ENCODE measurements around the gene GOLGA8H.
"Not testable (repeated sequence)": the region's sequence is repeated elsewhere in the genome, so short reads cannot be mapped to it uniquely, and the experiment has no call there.

GOLGA8H gene, protein sequence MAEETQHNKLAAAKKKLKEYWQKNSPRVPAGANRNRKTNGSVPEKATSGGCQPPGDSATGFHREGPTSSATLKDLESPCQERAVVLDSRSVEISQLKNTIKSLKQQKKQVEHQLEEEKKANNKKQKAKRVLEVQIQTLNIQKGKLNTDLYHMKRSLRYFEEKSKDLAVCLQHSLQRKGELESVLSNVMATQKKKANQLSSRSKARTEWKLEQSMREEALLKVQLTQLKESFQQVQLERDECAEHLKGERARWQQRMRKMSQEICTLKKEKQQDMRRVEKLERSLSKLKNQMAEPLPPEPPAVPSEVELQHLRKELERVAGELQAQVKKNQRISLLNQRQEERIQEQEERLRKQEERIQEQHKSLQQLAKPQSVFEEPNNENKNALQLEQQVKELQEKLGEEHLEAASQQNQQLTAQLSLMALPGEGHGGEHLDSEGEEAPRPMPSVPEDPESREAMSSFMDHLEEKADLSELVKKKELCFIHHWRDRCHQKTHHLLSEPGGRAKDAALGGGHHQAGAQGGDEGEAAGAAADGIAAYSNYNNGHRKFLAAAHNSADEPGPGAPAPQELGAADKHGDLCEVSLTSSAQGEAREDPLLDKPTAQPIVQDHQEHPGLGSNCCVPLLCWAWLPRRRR

DNA sequence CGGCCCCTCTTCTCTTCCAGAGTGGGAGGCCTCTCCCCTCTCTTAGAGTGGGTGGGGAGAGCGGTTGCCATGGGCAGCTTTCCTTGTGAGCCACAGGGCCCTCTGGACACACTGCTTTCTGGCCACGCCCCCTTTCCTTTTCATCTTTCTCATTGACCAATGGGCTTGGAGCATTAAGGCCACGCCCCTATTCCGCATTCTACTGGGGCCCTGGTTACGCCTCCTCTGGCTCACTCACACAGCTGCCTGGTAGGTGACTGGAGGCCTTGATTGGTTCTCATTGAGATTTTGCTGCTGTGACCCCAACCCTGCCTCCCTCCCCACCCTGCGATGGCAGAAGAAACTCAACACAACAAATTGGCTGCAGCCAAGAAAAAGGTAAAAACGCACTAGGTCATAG is at the start of gene GOLGA8H:
Gene GOLGA8H (plus strand): TSS at position 233 of the 400 bp plus-strand sequence. CDS start 98 bp downstream, at position 331.
- not testable (repeated sequence) for DNase-seq (ENCODE audit: low read depth, low spot score)

DNA sequence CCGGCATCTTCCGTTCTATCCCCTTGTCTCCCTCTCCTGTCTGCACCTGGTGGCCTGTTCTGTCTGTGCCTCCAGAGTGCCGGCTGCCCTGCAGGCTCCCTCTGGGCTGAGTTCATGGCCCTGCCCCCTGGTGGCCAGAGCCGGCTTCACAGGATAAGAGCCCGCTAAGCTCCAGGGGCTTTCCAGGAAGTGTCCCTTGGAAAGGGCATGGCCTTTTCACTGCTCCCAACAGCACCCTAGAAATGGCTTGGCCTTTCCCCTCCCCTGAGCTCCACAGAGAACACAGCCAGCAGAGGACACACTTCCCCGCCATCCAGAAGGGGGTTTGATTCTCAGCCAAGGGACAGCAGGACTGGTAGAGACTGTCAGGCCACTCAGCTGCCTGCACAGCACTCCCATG is 36.9 kb upstream of the GOLGA8H start:
- not testable (repeated sequence) for DNase-seq (ENCODE audit: low read depth, low spot score)

DNA sequence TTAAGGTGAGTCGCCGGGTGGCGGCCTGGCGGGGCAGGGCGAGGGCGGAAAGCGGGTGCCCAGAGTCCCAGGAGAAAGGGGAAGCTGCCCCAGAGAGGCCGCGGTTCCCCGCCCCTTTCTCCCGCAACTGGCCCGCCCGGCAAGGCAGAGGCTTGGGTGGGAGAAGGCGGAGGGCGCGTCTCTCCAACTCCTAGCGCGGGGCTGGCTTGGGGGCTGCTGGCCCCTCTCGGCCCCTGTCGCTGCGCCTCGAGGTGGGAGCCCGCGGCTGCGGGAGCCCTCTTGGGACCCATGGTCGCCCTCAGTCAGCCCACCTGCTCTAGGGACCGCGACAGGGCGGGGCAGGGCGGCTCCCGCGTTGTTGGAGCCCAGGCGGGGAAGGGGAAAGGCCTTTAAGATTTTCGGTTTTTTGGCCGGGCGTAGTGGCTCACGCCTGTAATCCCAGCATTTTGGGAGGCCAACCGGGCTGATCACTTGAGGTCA is 30.8 kb upstream of the GOLGA8H start:
- not testable (repeated sequence) for DNase-seq (ENCODE audit: low read depth, low spot score)

DNA sequence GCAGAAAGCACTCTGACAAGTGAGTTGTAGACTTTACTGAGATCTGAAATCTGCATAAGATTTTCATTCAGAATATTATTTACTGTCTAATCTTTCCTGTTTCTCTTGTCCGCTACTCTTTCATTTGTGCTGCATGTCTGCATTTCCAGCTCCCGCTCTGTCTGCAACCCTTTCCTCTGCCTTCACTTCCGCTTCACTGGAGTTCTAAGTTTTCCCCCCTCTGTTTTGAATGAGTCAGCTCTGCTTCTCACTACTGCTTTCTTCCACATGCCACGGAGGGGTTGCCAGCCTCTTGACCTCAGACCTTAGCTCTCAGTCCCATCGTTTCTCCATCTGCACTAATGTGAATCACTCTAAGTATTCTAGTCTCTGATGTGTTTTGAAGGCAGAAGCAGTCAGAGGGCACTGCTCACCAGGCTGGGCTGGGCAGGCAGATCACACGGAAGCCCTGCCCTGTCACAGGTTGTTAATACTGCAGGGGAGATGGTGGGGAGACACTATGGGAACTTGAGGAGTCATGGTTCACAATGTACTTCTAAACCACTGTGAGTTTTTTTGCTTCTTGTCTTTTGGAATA is 24.3 kb upstream of the GOLGA8H start:
- DNase-seq (ENCODE audit: low read depth, low spot score) = not testable (repeated sequence)

DNA sequence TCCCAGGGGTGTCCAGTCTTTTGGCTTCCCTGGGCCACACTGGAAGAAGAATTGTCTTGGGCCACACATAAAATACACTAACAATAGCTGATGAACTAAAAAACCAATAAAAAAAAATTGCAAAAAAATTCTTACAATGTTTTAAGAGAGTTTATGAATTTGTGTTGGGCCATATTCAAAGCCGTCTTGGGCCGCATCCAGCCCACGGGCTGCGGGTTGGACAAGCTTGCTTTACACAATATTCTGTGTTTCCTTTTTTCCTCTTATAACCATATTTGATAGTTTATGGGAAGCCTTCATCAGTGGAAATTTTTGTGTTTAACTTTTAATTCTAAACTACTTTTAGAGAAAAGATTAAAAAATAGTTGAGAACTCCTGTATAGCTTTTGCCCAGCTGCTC is 23.1 kb upstream of the GOLGA8H start:
- DNase-seq (ENCODE audit: low read depth, low spot score) = not testable (repeated sequence)

DNA sequence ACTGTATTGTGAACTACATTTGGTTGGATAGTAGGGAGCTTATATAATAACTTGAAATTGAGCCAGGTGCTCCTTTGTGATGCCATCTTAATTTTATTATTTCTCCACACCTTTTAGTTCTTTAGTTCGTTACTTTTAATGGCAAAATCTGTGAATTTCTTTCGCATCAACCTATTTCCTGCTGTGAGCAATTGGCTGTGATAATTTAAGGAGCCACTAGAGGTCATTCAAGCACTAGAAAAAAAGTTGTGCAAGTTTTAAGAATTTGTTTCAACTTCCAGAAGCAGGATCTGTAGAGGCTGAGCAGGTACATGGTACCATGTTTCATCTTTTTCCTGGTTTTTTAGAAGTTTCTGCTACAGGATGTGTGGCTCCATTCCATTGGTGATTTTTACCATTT is 4.9 kb upstream of the GOLGA8H start:
- DNase-seq (ENCODE audit: low read depth, low spot score) = not testable (repeated sequence)

DNA sequence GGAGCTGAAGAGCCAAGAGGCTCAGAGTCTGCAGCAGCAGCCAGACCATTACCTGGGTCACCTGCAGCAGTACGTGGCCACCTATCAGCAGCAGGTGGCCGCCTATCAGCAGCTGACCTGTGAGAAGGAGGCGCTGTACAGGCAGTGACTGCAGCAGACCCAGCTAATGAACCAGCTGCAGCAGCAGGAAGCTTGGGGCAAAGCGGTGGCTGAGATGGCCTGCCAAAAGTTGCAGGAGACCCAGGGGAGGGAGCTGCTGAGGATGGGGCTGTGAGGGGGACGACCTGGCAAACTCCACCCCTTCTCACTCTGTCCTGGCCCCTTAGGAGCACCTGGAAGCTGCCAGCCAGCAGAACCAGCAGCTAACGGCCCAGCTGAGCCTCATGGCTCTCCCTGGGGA is 8.4 kb downstream of the GOLGA8H start:
- not testable (repeated sequence) for DNase-seq (ENCODE audit: low read depth, low spot score)

DNA sequence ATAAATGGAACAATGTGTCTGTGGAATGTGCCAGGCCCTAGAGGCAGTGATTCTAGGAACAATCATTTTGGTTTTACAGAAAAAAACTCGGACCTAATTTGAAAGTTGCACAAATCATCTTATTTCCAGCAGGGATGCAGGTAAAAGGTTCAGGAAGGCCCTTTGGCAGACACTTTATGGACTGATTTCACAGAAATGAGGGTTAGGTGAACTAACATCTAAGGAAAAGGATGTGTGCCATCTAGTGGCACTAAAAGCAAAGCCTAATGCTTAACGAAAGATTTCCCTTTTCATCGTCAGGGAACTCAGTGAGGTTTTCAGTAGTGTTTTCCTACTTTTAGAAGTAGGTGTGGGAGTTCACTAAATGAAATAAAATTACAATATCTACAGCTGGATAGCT is 17.5 kb downstream of the GOLGA8H start:
- not testable (repeated sequence) for DNase-seq (ENCODE audit: low read depth, low spot score)

DNA sequence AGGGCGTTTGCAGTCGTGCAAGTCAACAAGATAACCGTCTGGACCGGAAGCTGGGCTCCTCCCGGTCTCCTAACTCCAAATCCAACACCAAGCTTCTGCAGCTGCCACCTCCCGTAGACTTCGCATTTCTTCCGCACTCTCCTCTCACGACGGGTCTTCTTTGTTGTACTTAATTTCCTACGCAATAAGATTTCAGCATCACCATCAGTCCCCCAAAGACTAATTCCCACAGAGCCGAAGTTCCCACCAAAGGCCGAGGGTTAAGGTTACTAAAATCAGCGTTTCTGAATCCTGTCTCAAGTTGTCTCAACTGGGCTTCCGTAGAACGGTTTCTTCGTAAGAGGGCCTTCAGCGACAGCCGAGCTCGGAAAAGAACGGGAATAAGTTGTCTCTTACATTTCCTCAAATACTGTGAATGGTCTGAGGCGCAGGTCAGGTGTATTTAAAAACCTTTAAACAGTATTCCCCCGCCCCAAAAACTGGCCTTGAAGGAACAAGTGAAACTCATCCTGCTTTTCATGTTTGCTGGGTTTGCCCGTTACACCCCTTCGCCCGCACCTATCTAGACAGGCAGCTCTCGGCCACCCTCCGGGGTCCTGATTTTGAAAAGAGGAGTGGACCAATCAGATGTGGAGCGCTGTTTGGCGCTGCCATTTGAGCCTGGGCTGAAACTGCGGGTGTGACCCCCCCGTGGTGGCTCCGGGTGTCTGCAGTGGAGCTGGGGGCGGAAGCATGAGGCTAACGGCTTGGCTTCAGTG is 21.8 kb downstream of the GOLGA8H start, which contains the start of gene ARHGAP11B:
Gene ARHGAP11B (plus strand): TSS at position 693 of the 758 bp plus-strand sequence.
- DNase-seq (ENCODE audit: low read depth, low spot score) = peak; percentile 94

DNA sequence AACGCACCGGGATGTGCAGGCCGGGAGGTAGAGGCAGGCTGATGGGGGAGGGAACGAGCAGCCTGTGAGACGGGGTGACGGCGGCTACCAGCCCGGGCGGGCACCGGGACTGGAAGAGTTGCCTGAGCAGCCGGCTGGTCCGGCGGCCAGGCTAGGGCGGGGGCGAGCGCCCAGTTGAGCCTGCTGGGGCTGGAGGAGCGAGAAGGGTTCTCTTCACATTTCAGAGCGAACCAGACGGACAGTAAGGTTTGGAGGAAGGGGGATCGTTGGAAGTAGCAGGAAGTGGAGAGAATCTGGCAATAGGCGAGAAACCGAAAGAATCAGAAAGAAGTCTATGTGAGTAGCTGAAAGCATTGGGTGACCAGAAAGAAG is 22.4 kb downstream of the GOLGA8H start:
- not testable (repeated sequence) for DNase-seq (ENCODE audit: low read depth, low spot score)

DNA sequence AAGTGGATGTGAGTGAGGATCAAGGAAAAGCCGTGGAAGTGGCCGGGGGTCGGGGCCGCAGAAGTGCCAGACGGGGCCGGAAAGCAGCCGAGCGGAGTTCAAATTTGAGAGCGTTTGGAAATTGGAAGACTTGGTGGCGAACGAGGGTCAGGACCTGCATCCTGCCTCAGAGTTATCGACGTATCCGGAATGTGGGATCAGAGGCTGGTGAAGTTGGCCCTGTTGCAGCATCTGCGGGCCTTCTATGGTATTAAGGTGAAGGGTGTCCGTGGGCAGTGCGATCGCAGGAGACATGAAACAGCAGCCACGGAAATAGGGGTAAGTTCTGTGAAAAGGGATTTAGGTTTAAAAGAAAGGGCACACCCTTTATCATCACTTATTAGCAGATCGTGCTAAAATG is 22.8 kb downstream of the GOLGA8H start:
- DNase-seq (ENCODE audit: low read depth, low spot score) = not testable (repeated sequence)

DNA sequence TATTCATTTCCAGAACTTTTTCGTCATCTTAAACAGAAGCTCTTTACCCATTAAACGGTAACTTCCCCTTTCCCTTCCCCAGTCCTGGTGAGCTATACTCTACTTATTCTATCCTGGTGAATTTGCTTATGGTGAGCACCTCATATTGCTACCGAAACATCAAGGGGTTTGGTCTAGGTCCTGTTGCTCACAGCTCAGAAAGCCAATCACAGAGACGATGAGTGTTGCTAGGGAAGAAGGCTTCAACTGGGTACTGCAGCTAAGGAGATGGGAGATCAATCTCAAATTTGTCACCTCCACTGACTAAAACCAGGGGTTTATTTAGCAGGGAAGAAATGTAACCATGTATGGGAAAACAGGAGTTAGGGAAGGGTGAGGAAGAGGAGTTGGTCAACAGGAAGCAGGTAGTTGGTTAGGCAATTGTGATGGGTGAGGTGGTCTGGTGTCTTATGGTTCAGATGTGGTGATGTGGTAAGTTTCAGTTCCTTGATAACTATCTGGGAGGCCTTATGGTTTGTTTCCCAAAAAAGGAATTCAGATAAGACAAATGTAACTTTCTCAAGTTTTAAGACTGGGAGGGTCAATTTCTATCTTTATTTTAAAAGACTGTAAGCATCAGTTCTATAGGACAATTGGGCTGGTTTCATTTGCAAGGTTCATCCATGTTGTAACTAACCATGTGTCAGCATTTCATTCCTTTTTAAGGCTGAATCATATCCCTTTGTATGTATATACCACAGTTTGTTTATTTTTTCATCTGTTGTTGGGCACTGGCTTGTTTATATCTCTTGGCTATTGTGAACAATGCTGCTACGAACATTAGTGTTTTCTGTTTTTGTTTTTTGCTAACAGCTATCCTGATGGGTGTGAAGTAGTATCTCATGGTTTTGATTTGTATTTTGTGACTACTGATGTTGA is 46.4 kb downstream of the GOLGA8H start:
- no peak for DNase-seq (ENCODE audit: low read depth, low spot score)

DNA sequence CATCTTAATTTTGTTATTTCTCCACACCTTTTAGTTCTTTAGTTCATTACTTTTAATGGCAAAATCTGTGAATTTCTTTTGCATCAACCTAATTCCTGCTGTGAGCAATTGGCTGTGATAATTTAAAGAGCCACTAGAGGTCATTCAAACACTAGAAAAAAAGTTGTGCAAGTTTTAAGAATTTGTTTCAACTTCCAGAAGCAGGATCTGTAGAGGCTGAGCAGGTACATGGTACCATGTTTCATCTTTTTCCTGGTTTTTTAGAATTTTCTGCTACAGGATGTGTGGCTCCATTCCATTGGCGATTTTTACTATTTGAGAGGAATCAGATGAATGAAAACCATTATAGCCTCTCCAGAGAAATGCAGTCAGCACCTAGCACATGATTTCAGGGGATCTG is 57.3 kb downstream of the GOLGA8H start:
- DNase-seq (ENCODE audit: low read depth, low spot score) = not testable (repeated sequence)

Data from activated CD4-positive, CD25-positive, alpha-beta regulatory T cell treated with anti-CD3 and anti-CD28 coated beads, Interleukin-2, amount 50 U/mL, for 16 hours (primary cell).